Coronary artery (tissue), 2 donors: ENCODE results near the gene PDE9A.

Experiments
- DNase-seq: peaks from one replicate; pipeline ENCODE4 v3.0.0-alpha.2; 2017; ENCODE audit warnings: low spot score
- H3K27ac ChIP-seq, 2 donors: fragments of 200-600 bp; sonication (generic); one replicate each; pipeline ENCODE4 v1.5.1; 2016 to 2019
- H3K4me3 ChIP-seq: fragments of 200-600 bp; sonication (generic); 2 replicates; pipeline ENCODE4 v1.5.1; 2016; ENCODE audit warnings: mild to moderate bottlenecking, moderate library complexity
- TF ChIP-seq, protein P1 (sequence below): fragments of 200-600 bp; sonication (generic); IDR thresholded peaks from one replicate; pipeline ENCODE4 v1.5.1; 2019; ENCODE audit warnings: antibody characterized with exemption

PDE9A gene

DNA sequence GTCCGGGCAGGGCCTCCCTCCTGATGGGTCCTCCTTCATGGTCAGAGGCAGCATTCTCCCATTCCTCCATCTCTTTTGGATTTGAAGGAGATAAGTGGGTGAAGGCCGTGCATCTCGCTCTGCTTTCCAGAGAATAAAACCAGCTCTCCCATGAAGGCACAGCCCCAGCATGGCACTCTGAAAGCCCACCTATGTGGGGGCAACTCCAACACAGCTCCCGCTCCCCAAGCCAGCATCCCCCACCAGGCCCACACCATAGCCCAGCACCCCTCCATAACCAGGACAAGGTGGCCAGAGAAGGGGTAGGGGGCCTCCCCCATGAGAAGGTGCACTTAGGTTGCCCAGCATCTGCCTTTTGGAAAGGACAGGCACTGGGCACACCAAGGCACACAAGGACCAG is 112.2 kb downstream of the PDE9A start:
- no peak overlapping the region for H3K27ac ChIP-seq
- TF ChIP-seq, protein P1, sequence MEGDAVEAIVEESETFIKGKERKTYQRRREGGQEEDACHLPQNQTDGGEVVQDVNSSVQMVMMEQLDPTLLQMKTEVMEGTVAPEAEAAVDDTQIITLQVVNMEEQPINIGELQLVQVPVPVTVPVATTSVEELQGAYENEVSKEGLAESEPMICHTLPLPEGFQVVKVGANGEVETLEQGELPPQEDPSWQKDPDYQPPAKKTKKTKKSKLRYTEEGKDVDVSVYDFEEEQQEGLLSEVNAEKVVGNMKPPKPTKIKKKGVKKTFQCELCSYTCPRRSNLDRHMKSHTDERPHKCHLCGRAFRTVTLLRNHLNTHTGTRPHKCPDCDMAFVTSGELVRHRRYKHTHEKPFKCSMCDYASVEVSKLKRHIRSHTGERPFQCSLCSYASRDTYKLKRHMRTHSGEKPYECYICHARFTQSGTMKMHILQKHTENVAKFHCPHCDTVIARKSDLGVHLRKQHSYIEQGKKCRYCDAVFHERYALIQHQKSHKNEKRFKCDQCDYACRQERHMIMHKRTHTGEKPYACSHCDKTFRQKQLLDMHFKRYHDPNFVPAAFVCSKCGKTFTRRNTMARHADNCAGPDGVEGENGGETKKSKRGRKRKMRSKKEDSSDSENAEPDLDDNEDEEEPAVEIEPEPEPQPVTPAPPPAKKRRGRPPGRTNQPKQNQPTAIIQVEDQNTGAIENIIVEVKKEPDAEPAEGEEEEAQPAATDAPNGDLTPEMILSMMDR: no peak
- no peak for DNase-seq
- H3K4me3 ChIP-seq: no peak overlapping the region

DNA sequence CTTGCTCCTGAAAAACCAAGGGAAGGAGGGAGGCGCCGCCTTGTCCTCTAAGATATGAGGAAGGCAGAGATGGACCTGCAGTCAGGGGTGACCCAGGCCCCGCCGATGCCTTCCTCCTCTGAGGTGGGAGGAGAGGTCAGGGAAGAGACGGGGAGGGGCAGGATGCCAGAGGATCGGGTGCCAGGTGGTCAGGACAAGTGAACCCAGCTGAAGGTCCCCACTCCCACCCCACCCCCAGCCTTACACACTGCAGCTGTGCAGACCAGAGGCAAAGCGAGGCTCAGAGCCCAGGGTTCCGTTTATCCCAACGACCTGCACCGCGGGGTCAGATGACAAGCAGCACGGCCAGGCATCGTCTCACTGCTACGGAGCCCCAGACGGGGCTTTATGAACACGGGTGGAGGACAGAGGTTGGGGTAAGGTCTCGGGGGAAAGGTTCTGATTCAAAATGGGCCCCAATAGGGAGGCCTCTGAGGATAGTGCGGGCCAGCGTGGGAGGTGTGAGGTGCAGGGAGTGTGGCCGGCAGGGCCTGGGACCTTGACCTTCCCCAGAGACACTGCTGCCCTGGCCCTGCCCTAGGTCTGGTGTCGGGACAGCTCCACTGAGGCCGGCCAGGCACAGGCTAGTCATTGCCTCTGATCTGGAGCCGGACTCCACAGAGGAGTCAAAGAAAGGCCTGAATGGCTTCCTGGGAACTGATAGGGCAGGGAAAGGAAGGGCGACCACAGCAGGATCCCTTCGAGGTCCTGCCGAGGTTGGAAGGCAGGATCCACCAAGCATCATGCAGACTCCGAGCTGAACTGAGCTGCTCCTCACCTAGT is 113.5 kb downstream of the PDE9A start:
- Histone ChIP-seq H3K27ac (no peak overlapping the region), H3K4me3 (no peak overlapping the region)
- no peak for DNase-seq
- TF ChIP-seq, protein P1: no peak

DNA sequence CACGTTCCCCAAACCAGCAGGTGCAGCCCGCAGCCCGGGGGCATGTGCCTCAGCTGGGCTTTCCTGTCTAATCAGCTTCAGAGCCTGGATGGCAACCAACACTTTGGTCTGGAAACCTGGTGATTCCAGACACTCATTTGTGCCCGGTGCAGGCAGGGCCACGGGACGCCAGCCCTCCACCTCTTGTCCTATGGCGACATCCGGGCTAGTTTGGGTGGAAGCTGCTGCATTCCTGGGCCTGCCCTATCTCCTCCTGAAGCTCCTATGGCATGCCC is 114.1 kb downstream of the PDE9A start:
- DNase-seq: no peak
- no peak overlapping the region for H3K4me3 ChIP-seq
- TF ChIP-seq, protein P1: no peak
- H3K27ac ChIP-seq: no peak overlapping the region

GRCh38 chr21:42768324-42769121 is 115.1 kb downstream of the PDE9A start:
- Histone ChIP-seq H3K27ac (no peak overlapping the region), H3K4me3 (no peak overlapping the region)
- TF ChIP-seq, protein P1: no peak
- no peak for DNase-seq

GRCh38 chr21:42769183-42769819 is 115.9 kb downstream of the PDE9A start:
- Histone ChIP-seq H3K27ac (no peak overlapping the region), H3K4me3 (no peak overlapping the region)
- no peak for DNase-seq
- TF ChIP-seq, protein P1: no peak

DNA sequence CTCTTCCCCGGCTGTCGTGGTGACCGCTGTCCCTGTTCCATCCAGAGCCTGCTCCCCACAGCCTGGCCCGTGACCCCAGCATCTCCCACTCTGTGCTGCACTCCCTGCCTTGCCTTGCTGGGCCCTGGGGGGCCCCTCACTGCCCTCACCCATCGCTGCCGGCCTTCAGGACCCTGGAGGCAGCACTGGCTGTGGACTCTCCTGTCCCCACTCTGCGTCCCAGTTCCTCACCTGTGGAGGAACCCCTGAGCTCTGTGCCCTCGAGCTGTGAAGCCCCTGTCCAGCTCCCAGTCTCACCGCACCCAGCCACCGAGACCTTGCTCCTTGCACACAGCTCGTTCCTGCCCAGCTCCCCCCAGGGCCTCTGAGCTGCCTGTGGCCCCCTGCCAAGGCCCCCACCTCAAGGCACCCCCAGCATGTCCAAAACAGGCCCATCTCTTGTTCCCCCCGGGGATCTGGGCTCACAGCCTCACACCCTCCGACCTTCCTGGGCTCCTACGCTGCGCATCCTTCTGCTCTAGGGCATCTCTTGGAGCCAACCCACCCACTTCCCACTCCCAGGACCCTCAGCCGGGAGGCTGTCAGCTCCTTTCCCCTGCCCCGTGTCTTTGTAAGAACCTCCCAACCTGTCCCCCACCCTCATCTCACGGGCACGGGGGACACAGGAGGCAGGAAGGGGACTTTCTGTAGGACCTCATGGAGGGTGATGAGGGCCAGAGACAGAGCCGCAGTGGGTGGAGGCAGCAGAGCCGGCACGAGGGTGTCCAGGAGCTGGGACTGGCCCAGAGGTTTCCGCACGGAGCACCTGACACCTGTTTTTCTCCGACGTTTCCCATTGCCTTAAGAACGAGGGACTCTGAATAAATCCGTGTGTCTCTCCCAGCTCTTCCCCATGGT is 116.6 kb downstream of the PDE9A start:
- TF ChIP-seq, protein P1: no peak
- no peak overlapping the region for H3K4me3 ChIP-seq
- no peak for DNase-seq
- no peak overlapping the region for H3K27ac ChIP-seq
